Peyer's patch (tissue), 4 donors: ENCODE data around the gene CLHC1. TPM values are rescaled to one million over a fixed set of nuclear protein-coding genes. Genes with fewer than 3 reads are reported as not detected.

Experiments
- DNase-seq, 3 donors: peaks; one replicate each; pipeline ENCODE4 v3.0.0-alpha.2; 2017 to 2019
- H3K27ac ChIP-seq, 4 donors: fragments of 200-600 bp; sonication (generic); one replicate each; pipeline ENCODE4 v1.5.1; 2016 to 2019
- H3K27me3 ChIP-seq, 2 donors: fragments of 200-600 bp; sonication (generic); one replicate each; pipeline ENCODE4 v1.5.1; 2019
- H3K36me3 ChIP-seq, 3 donors: fragments of 200-600 bp; sonication (generic); one replicate each; pipeline ENCODE4 v1.5.1; 2016 to 2019
- H3K4me1 ChIP-seq, 4 donors: fragments of 200-600 bp; sonication (generic); one replicate each; pipeline ENCODE4 v1.5.1; 2016 to 2019
- H3K4me3 ChIP-seq, 4 donors: fragments of 200-600 bp; sonication (generic); 1 replicate in 3 of 4; 2 replicates in 1 of 4; pipeline ENCODE4 v1.5.1; 2016 to 2019; ENCODE audit warnings: mild to moderate bottlenecking in 1 of 4
- H3K9me3 ChIP-seq, 4 donors: fragments of 200-600 bp; sonication (generic); one replicate each; pipeline ENCODE4 v1.5.1; 2016 to 2019; ENCODE audit warnings: mild to moderate bottlenecking in 1 of 4
- POLR2A ChIP-seq, 2 donors: fragments of 450-650 bp; IDR thresholded peaks; one replicate each; pipeline ENCODE4 v1.5.1; 2017; ENCODE audit warnings: antibody characterized with exemption in 2 of 2, mild to moderate bottlenecking in 2 of 2, moderate library complexity in 2 of 2
- total RNA-seq, 4 donors: library from RNA; depleted of rRNA; stranded (reverse); fragments of >200 nt; gene quantifications; one replicate each; pipeline ENCODE4 v1.1.0, GENCODE V29; 2016
- TF ChIP-seq, protein P1 (sequence below), 6 experiments: fragments of 450-650 bp in 4 of 6; fragments of 200-600 bp in 2 of 6; sonication (generic) in 1 of 6; IDR thresholded peaks; one replicate each; pipeline ENCODE4 v1.5.1; 2017 to 2019; ENCODE audit warnings: antibody characterized with exemption in 6 of 6, mild to moderate bottlenecking in 3 of 6, moderate library complexity in 1 of 6

Gene CLHC1
- total RNA-seq, 4 donors from 2014 or later: 1.9 to 15.3 (median 8.1) TPM

DNA sequence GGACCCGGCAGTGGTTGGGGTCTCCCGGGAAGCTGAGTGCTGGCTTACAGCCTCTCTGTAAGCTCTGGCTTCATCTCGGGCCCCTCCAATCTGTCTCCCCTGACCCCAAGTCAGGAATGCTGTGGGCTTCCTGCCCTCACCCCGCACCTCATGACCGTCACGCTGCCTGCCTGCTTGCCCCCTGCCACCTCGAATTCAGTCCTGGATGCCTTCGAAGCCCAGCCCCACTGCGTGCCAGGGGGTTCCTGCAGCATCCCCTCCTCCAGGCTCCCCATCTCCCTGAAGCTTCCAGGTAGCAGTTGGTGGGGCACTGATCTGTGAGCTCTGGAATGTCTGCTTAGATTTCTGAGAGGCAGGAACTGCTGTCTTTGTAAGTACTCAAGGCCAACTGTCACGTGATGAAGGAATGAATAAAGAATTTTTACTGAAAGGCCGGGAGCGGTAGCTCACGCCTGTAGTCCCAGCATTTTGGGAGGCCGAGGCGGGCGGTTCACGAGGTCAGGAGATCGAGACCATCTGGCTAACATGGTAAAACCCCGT, 6.5 kb downstream of the CLHC1 start:
- Histone ChIP-seq H3K36me3 (no peaks in the 10 kb centered on the region), H3K27ac (peak overlapping the region in 1 of 4 donors; percentile 31), H3K4me1 (peaks cover 0 to 3% (median 0%) of the 10 kb centered on the region in 4 donors), H3K4me3 (no peak overlapping the region), H3K27me3 (no peaks in the 10 kb centered on the region), H3K9me3 (no peaks in the 10 kb centered on the region)
- DNase-seq: no peak
- TF ChIP-seq, protein P1, sequence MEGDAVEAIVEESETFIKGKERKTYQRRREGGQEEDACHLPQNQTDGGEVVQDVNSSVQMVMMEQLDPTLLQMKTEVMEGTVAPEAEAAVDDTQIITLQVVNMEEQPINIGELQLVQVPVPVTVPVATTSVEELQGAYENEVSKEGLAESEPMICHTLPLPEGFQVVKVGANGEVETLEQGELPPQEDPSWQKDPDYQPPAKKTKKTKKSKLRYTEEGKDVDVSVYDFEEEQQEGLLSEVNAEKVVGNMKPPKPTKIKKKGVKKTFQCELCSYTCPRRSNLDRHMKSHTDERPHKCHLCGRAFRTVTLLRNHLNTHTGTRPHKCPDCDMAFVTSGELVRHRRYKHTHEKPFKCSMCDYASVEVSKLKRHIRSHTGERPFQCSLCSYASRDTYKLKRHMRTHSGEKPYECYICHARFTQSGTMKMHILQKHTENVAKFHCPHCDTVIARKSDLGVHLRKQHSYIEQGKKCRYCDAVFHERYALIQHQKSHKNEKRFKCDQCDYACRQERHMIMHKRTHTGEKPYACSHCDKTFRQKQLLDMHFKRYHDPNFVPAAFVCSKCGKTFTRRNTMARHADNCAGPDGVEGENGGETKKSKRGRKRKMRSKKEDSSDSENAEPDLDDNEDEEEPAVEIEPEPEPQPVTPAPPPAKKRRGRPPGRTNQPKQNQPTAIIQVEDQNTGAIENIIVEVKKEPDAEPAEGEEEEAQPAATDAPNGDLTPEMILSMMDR (IDR thresholded peaks at IDR 0.05): no peak
- TF ChIP-seq POLR2A (IDR thresholded peaks at IDR 0.05): no peak

DNA sequence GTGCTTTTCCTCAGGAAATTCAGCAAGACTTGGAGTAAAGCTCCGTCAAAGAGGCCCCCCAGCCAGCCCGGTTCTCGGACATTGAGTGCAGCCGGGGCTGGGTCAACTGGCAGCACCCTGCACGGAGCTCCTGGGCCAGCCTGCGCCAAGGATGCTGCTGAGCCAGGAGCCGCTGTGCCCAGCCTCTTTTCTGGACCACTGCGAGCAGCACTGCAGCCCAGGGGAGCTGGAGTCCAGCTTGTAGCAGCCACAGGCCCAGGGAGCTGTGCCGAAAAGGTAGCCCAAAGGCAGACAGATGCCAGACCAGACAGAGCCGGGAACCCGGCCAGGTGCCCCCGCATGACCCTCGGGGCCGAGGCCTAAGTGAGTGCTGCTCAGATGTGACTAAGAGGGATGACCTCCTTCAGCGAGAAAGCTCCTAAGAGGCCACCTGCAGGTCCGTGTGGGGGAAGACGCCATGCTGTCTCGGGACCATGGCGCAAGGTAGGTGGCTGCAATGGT, 7.3 kb downstream of the CLHC1 start:
- TF ChIP-seq, protein P1 (IDR thresholded peaks at IDR 0.05): no peak
- no peak for TF ChIP-seq POLR2A (IDR thresholded peaks at IDR 0.05)
- no peak overlapping the region for H3K4me3 ChIP-seq
- H3K9me3 ChIP-seq: no peaks in the 10 kb centered on the region
- no peaks in the 10 kb centered on the region for H3K27me3 ChIP-seq
- H3K27ac ChIP-seq: peak overlapping the region in 1 of 4 donors; percentile 96
- DNase-seq: no peak
- peaks cover 0 to 3% (median 0%) of the 10 kb centered on the region in 4 donors for H3K4me1 ChIP-seq
- H3K36me3 ChIP-seq: no peaks in the 10 kb centered on the region

DNA sequence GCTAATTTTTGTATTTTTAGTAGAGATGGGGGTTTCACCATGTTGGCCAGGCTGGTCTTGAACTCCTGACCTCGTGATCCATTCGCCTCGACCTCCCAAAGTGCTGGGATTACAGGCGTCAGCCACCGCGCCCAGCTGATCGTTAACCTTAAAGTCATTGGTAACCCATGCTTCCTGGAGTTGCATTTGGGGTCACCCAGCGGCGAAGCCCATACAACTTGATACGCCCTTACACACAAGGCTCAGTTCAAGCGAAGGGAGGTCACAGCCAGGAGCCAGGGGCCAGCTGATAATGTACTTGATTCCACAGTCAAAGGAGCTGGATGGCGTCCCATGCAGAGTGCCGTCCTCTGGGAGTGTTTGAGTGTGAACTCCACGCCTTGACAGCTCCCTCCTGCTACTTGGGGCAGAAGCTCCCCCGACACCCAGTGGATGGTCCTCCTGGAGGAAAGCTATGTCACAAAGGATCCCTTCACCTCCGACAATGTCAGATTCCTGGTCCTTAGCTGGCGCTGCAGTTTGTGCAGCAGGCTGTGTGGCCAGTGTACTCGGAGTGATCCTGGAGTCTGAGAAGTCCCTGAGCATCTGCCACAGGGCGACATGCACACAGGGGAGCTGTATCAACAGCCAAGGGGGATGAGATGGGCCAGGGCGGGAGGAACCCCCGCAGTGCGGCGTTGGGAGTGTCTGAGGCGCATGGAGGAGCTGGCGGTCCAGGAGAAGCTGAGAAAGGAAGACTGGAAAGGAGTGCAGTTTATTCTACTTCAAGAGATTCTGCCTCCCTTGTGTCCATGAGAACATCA, 7.9 kb downstream of the CLHC1 start:
- H3K4me3 ChIP-seq: peak overlapping the region; percentile 76 to 92 (median 83)
- peaks cover 0 to 3% (median 0%) of the 10 kb centered on the region in 4 donors for H3K4me1 ChIP-seq
- no peaks in the 10 kb centered on the region for H3K36me3 ChIP-seq
- peak overlapping the region; percentile 91 to 96 (median 93) for H3K27ac ChIP-seq
- DNase-seq: peak in 1 of 3 donors; percentile 50
- H3K27me3 ChIP-seq: no peaks in the 10 kb centered on the region
- TF ChIP-seq, protein P1 (IDR thresholded peaks at IDR 0.05): no peak
- no peak for TF ChIP-seq POLR2A (IDR thresholded peaks at IDR 0.05)
- H3K9me3 ChIP-seq: no peaks in the 10 kb centered on the region

DNA sequence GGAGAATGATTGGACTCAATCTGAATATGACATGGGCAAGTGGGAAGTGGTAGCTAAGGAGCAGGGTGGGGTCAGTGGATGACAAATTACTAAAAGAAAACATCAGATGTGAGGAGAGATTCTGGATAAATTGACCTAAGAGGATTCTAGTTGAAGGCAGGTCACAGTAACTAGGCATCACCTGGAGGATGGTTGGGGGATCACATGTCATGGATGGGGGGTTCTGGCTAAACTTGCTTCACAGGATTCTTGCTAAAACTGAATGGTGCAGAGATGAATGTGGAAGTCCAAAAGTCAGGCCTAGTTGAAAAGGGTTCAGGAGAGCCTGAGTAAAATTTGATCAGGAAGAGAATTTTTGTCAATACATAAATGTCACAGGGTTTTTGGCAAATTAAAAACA, 18.3 kb downstream of the CLHC1 start:
- H3K4me3 ChIP-seq: no peak overlapping the region
- no peak for DNase-seq
- no peak overlapping the region for H3K27ac ChIP-seq
- H3K4me1 ChIP-seq: no peaks in the 10 kb centered on the region
- no peaks in the 10 kb centered on the region for H3K36me3 ChIP-seq
- no peak for TF ChIP-seq POLR2A (IDR thresholded peaks at IDR 0.05)
- TF ChIP-seq, protein P1 (IDR thresholded peaks at IDR 0.05): no peak
- H3K27me3 ChIP-seq: no peaks in the 10 kb centered on the region
- H3K9me3 ChIP-seq: no peaks in the 10 kb centered on the region

DNA sequence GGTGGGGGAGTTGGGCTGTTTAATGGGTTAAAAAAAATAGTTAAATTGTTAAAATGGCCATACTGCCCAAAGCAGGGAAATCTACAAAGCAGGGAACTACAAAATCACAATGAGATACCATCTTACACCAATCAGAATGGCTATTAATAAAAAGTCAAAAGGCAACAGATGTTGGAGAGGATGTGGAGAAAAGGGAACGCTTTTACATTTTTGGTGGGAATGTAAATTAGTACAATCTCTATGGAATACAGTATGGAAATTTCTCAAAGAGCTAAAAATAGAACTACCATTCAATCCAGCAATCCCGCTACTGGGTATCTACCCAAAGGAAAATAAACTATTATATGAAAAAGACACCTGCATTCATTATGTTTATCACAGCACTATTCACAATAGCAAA, 27.1 kb downstream of the CLHC1 start:
- H3K9me3 ChIP-seq: peaks cover 0 to 3% (median 0%) of the 10 kb centered on the region in 4 donors
- H3K4me1 ChIP-seq: no peaks in the 10 kb centered on the region
- H3K36me3 ChIP-seq: no peaks in the 10 kb centered on the region
- H3K27me3 ChIP-seq: no peaks in the 10 kb centered on the region
- no peak overlapping the region for H3K27ac ChIP-seq
- no peak overlapping the region for H3K4me3 ChIP-seq
- TF ChIP-seq, protein P1 (IDR thresholded peaks at IDR 0.05): no peak
- TF ChIP-seq POLR2A (IDR thresholded peaks at IDR 0.05): no peak
- DNase-seq: no peak
